Gastrocnemius medialis (tissue), 4 donors: Measurements from ENCODE around the gene GNB5. TPM values are rescaled to one million over a fixed set of nuclear protein-coding genes. Genes with fewer than 3 reads are reported as not detected.

Source experiments
- ATAC-seq, 2 donors: fragments of 150-250 bp; one replicate each; pipeline ENCODE4 v1.9.1; 2016
- DNase-seq, 2 donors: peaks; one replicate each; pipeline ENCODE4 v3.0.0-alpha.2; 2019
- H3K27ac ChIP-seq, 4 donors: fragments of 200-600 bp; sonication (generic); 1 replicate in 1 of 4; 2 replicates in 3 of 4; pipeline ENCODE4 v1.5.1; 2016 to 2018; ENCODE audit warnings: mild to moderate bottlenecking in 2 of 4, moderate library complexity in 1 of 4
- H3K27me3 ChIP-seq, 3 donors: fragments of 200-600 bp; sonication (generic) in 2 of 3; 1 replicate in 1 of 3; 2 replicates in 2 of 3; pipeline versions ENCODE4 v1.5.1 to v1.6.0; 2016 to 2019; ENCODE audit warnings: mild to moderate bottlenecking in 1 of 3, moderate library complexity in 1 of 3
- H3K36me3 ChIP-seq, 2 donors: fragments of 200-600 bp; sonication (generic) in 1 of 2; one replicate each; pipeline ENCODE4 v1.5.1; 2017 to 2018
- H3K4me1 ChIP-seq, 2 donors: fragments of 200-600 bp; sonication (generic) in 1 of 2; one replicate each; pipeline ENCODE4 v1.5.1; 2016 to 2017; ENCODE audit warnings: mild to moderate bottlenecking in 2 of 2
- H3K4me3 ChIP-seq, 4 donors: fragments of 200-600 bp; sonication (generic) in 3 of 4; 1 replicate in 1 of 4; 2 replicates in 3 of 4; pipeline ENCODE4 v1.5.1; 2016 to 2019; ENCODE audit warnings: mild to moderate bottlenecking in 2 of 4
- H3K9me3 ChIP-seq, 3 donors: fragments of 200-600 bp; sonication (generic) in 2 of 3; 1 replicate in 1 of 3; 2 replicates in 2 of 3; pipeline ENCODE4 v1.5.1; 2016 to 2019
- POLR2A ChIP-seq, 2 donors: fragments of 450-650 bp; IDR thresholded peaks; one replicate each; pipeline ENCODE4 v1.6.1; 2017; ENCODE audit warnings: antibody characterized with exemption in 2 of 2, mild to moderate bottlenecking in 2 of 2, moderate library complexity in 2 of 2
- in situ Hi-C, 4 donors: fragments of 200-750 bp; cut with MboI; loops; one replicate each; pipeline versions ENCODE4 v1.15.0 to v1.8.0; 2017; ENCODE audit warnings: low sequenced_read_pairs in 4 of 4
- intact Hi-C: fragments of 100-400 bp; cut with DNase I; formaldehyde crosslinking; loops from one replicate; pipeline ENCODE4 v1.15.1; 2023; ENCODE audit warnings: low total_unique reads
- total RNA-seq, 4 donors: library from RNA; depleted of rRNA; stranded (reverse); fragments of >200 nt; gene quantifications; one replicate each; pipeline versions ENCODE4 v1.1.0 to v1.2.3, GENCODE V29; 2016
- TF ChIP-seq, protein P1 (sequence below), 5 experiments: fragments of 450-650 bp in 3 of 5; fragments of 200-600 bp in 2 of 5; sonication (generic) in 2 of 5; IDR thresholded peaks in 4 of 5; conservative IDR thresholded peaks in 1 of 5; 1 replicate in 4 of 5; 2 replicates in 1 of 5; pipeline ENCODE4 v1.5.1; 2016 to 2019; ENCODE audit warnings: antibody characterized with exemption in 5 of 5, mild to moderate bottlenecking in 3 of 5, moderate library complexity in 3 of 5

The GNB5 gene
- total RNA-seq, 4 donors from 2014 or later, result 2.9 to 4.6 (median 3.6) TPM

DNA sequence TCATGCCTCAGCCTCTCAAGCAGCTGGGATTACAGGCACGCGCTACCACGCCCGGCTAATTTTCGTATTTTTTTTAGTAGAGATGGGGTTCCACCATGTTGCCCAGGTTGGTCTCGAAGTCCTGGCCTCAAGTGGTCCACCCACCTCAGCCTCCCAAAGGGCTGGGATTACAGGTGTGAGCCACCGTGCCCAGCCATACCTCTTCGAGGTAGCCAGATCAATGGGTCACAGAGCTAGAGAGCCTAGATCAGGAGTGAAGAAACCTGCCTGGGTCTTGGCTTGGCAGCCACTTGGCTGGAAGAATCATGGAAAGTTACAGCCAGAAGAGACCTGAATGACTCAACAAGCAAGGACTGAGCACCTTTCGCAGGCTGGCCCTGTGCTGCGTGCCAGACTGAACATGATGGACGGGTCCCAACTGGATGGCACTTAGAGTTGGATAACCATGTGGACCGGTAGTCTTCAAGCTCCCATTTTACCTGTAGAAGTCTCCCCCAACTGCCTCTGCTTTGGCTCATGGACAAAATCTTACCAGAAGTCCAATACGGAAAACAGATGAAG, 29.7 kb downstream of the GNB5 start:
- H3K4me3 ChIP-seq, result no peak overlapping the region
- TF ChIP-seq, protein P1, sequence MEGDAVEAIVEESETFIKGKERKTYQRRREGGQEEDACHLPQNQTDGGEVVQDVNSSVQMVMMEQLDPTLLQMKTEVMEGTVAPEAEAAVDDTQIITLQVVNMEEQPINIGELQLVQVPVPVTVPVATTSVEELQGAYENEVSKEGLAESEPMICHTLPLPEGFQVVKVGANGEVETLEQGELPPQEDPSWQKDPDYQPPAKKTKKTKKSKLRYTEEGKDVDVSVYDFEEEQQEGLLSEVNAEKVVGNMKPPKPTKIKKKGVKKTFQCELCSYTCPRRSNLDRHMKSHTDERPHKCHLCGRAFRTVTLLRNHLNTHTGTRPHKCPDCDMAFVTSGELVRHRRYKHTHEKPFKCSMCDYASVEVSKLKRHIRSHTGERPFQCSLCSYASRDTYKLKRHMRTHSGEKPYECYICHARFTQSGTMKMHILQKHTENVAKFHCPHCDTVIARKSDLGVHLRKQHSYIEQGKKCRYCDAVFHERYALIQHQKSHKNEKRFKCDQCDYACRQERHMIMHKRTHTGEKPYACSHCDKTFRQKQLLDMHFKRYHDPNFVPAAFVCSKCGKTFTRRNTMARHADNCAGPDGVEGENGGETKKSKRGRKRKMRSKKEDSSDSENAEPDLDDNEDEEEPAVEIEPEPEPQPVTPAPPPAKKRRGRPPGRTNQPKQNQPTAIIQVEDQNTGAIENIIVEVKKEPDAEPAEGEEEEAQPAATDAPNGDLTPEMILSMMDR (IDR thresholded peaks at IDR 0.05 in 4 of 5, conservative IDR thresholded peaks at IDR 0.05 in 1 of 5), result no peak
- TF ChIP-seq POLR2A (IDR thresholded peaks at IDR 0.05), result no peak
- intact Hi-C loops, result no loop called here
- H3K27ac ChIP-seq, result no peak overlapping the region
- H3K4me1 ChIP-seq, result no peaks in the 10 kb centered on the region
- H3K36me3 ChIP-seq, result no peaks in the 10 kb centered on the region
- H3K9me3 ChIP-seq, result no peaks in the 10 kb centered on the region
- ATAC-seq (no peak), DNase-seq (no peak)
- in situ Hi-C loops, result no loop called here
- H3K27me3 ChIP-seq, result no peaks in the 10 kb centered on the region

DNA sequence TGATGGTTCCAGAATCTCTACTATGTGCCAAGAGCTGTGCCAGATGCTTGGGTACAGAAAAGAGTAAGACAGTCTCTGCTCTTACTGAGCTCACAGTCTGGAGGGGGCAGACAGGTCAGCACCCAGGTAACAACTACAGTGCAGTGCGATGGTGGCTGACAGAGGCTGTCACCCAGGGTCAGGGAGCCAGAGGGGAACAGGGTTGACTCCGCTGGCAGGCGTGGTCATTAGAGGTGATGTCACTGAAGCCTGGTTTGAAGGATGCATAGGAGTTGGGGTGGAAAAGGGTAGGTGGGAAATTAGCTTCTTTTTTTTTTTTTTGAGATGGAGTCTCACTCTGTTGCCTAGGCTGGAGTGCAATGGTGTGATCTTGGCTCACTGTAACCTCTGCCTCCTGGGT, 31.5 kb downstream of the GNB5 start:
- no peak overlapping the region for H3K27ac ChIP-seq
- H3K27me3 ChIP-seq, result no peaks in the 10 kb centered on the region
- H3K4me1 ChIP-seq, result no peaks in the 10 kb centered on the region
- H3K36me3 ChIP-seq, result no peaks in the 10 kb centered on the region
- H3K9me3 ChIP-seq, result no peaks in the 10 kb centered on the region
- TF ChIP-seq POLR2A (IDR thresholded peaks at IDR 0.05), result no peak
- TF ChIP-seq, protein P1 (IDR thresholded peaks at IDR 0.05 in 4 of 5, conservative IDR thresholded peaks at IDR 0.05 in 1 of 5), result no peak
- H3K4me3 ChIP-seq, result no peak overlapping the region
- intact Hi-C loops (no loop called here), in situ Hi-C loops (no loop called here)
- DNase-seq, result no peak
- no peak for ATAC-seq

DNA sequence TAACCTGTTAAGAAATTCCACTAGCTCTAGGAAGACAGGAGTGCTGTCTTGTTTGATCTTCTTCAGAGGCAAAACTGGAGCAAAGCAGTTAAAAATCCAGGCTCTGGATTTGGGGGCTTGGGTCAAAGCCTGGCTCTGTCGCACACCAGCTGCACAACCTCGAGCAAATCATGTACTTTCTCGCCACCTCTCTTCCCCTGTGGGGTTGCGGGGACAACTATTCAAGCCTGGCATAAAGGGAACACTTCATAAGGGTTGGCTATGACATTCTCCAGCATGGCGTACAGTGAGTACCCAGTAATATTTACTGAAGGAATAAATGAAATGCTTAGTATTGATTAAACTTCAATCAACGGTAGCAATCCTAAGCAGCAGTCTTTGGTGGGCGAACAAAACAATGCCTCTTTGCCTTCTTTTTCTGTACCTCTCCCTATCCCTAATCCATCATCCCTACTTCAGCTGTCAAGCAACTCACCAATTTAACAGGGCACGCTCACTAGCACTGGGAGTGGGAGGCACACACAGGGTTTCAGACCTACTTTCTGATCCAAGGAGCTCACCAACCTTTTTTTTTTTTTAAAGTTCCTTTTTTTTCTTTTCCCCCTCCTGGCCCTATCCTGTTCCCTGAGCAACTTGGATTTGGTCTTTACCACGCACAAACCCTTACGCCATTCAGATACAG, 33.0 kb downstream of the GNB5 start:
- no peaks in the 10 kb centered on the region for H3K36me3 ChIP-seq
- H3K4me3 ChIP-seq, result no peak overlapping the region
- no peak overlapping the region for H3K27ac ChIP-seq
- intact Hi-C loops, result no loop called here
- no peaks in the 10 kb centered on the region for H3K27me3 ChIP-seq
- TF ChIP-seq, protein P1 (IDR thresholded peaks at IDR 0.05 in 4 of 5, conservative IDR thresholded peaks at IDR 0.05 in 1 of 5), result no peak
- TF ChIP-seq POLR2A (IDR thresholded peaks at IDR 0.05), result no peak
- ATAC-seq (no peak), DNase-seq (no peak)
- H3K9me3 ChIP-seq, result no peaks in the 10 kb centered on the region
- in situ Hi-C loops, result no loop called here
- no peaks in the 10 kb centered on the region for H3K4me1 ChIP-seq

DNA sequence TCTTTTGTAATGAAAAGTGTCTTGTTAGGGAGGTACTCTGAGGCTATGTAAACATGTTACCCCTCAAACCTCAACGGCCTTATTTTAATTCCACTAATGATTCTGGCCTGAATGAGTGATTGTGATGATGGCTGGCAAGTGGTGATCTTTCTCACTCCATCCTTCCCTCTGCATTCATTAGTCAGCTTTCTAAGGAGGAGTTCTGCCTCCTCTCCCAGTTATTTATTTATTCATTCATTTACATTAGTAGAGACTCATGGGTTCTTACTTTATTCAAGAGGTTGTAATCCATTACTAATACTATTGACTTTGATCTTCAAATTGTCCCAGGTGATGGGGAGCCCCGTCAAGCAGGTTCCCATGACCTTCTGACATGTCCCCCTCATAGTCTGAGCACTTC, 35.3 kb downstream of the GNB5 start:
- Histone ChIP-seq H3K9me3 (no peaks in the 10 kb centered on the region), H3K36me3 (no peaks in the 10 kb centered on the region), H3K27ac (no peak overlapping the region), H3K4me3 (no peak overlapping the region), H3K27me3 (no peaks in the 10 kb centered on the region), H3K4me1 (no peaks in the 10 kb centered on the region)
- intact Hi-C loops (no loop called here), in situ Hi-C loops (no loop called here)
- ATAC-seq, result no peak
- TF ChIP-seq POLR2A (IDR thresholded peaks at IDR 0.05), result no peak
- TF ChIP-seq, protein P1 (IDR thresholded peaks at IDR 0.05 in 4 of 5, conservative IDR thresholded peaks at IDR 0.05 in 1 of 5), result no peak
- no peak for DNase-seq
